Measurements from ENCODE around the gene SMIM8. TPM values are rescaled to one million over a fixed set of nuclear protein-coding genes. Genes with fewer than 3 reads are reported as not detected.

SMIM8 gene
- total and polyA plus RNA-seq, 2 donors (not counting 1 experiment from before 2014, with no cell fraction given) = 3.7 to 19.1 TPM

GRCh38 chr6:87333591-87334181, 11.3 kb downstream of the SMIM8 start:
- no peak overlapping the region for H3K4me3 ChIP-seq (ENCODE audit: control extremely low read depth in 1 of 5, extremely low read depth in 1 of 5, insufficient read depth in 1 of 5, low read depth in 2 of 5, low read length in 4 of 5)
- ChIA-PET POLR2A (no interaction called here), CTCF (no interaction called here)
- peaks cover 0 to 2% of the 10 kb centered on the region in 2 experiments for H3K36me3 ChIP-seq (replicated peaks in 1 of 2; ENCODE audit: control extremely low read depth in 1 of 2, control insufficient read depth in 1 of 2, extremely low read depth in 1 of 2, insufficient read depth in 2 of 2, low read length in 1 of 2)
- H3K4me2 ChIP-seq (replicated peaks; ENCODE audit: low read depth, low read length, poor library complexity, severe bottlenecking) = no peak overlapping the region
- DNase-seq = no peak
- Mint-ChIP-seq H3K27me3 (no peaks in the 10 kb centered on the region), H3K4me3 (no peak overlapping the region), H3K27ac (no peak overlapping the region), H3K4me1 (peaks cover 25% of the 10 kb centered on the region), H3K9me3 (ENCODE audit: insufficient read depth) (no peaks in the 10 kb centered on the region)
- ATAC-seq (ENCODE audit: low read depth) = no peak
- H3K79me2 ChIP-seq (ENCODE audit: control insufficient read depth, insufficient read depth, low read length) = peaks cover 24% of the 10 kb centered on the region
- H3K27me3 ChIP-seq (replicated peaks in 1 of 4; ENCODE audit: control extremely low read depth in 1 of 4, control insufficient read depth in 3 of 4, insufficient read depth in 4 of 4, low read length in 3 of 4) = no peaks in the 10 kb centered on the region
- no peak for TF ChIP-seq EZH2 (IDR thresholded peaks at IDR 0.05; ENCODE audit: borderline replicate concordance, insufficient read depth, low read depth, low read length, poor library complexity, severe bottlenecking)
- no peak for TF ChIP-seq CTCF (IDR thresholded peaks at IDR 0.05)
- H4K20me1 ChIP-seq (ENCODE audit: control insufficient read depth, insufficient read depth, low read length, poor library complexity, severe bottlenecking) = peaks cover 5% of the 10 kb centered on the region
- no peak overlapping the region for H3K9ac ChIP-seq (ENCODE audit: low read length)
- peaks cover 0 to 5% (median 0%) of the 10 kb centered on the region in 3 donors for H3K9me3 ChIP-seq (ENCODE audit: control extremely low read depth in 1 of 3, control insufficient read depth in 2 of 3, insufficient read depth in 1 of 3, low read length in 2 of 3)
- H3K4me1 ChIP-seq (ENCODE audit: control insufficient read depth in 2 of 2, insufficient read depth in 2 of 2, low read length in 2 of 2) = peaks cover 7 to 15% of the 10 kb centered on the region in 2 donors
- intact Hi-C loops (cut with micrococcal nuclease) = no loop called here
- 62% methylated on average over 2 of the region's 3 CpGs for WGBS (ENCODE audit: insufficient coverage)
- H3K27ac ChIP-seq (ENCODE audit: low read length in 2 of 2) = no peak overlapping the region
- no peak overlapping the region for H2AFZ ChIP-seq (ENCODE audit: insufficient read depth, low read depth, low read length, poor library complexity, severe bottlenecking)

- Histone ChIP-seq H3K27ac (ENCODE audit: low read length in 2 of 2) (no peak overlapping the region), H3K4me3 (ENCODE audit: control extremely low read depth in 1 of 5, extremely low read depth in 1 of 5, insufficient read depth in 1 of 5, low read depth in 2 of 5, low read length in 4 of 5) (no peak overlapping the region), H3K36me3 (replicated peaks in 1 of 2; ENCODE audit: control extremely low read depth in 1 of 2, control insufficient read depth in 1 of 2, extremely low read depth in 1 of 2, insufficient read depth in 2 of 2, low read length in 1 of 2) (peaks cover 0 to 2% of the 10 kb centered on the region in 2 experiments), H3K9me3 (ENCODE audit: control extremely low read depth in 1 of 3, control insufficient read depth in 2 of 3, insufficient read depth in 1 of 3, low read length in 2 of 3) (peaks cover 0 to 5% (median 0%) of the 10 kb centered on the region in 3 donors), H3K27me3 (replicated peaks in 1 of 4; ENCODE audit: control extremely low read depth in 1 of 4, control insufficient read depth in 3 of 4, insufficient read depth in 4 of 4, low read length in 3 of 4) (no peaks in the 10 kb centered on the region), H3K9ac (ENCODE audit: low read length) (no peak overlapping the region), H3K4me2 (replicated peaks; ENCODE audit: low read depth, low read length, poor library complexity, severe bottlenecking) (no peak overlapping the region), H4K20me1 (ENCODE audit: control insufficient read depth, insufficient read depth, low read length, poor library complexity, severe bottlenecking) (peaks cover 5% of the 10 kb centered on the region), H3K4me1 (ENCODE audit: control insufficient read depth in 2 of 2, insufficient read depth in 2 of 2, low read length in 2 of 2) (peaks cover 7 to 15% of the 10 kb centered on the region in 2 donors), H2AFZ (ENCODE audit: insufficient read depth, low read depth, low read length, poor library complexity, severe bottlenecking) (no peak overlapping the region), H3K79me2 (ENCODE audit: control insufficient read depth, insufficient read depth, low read length) (peaks cover 24% of the 10 kb centered on the region)
- Mint-ChIP-seq H3K27me3 (no peaks in the 10 kb centered on the region), H3K4me3 (no peak overlapping the region), H3K27ac (no peak overlapping the region), H3K9me3 (ENCODE audit: insufficient read depth) (no peaks in the 10 kb centered on the region), H3K4me1 (peaks cover 23% of the 10 kb centered on the region)
- CTCF ChIA-PET = no interaction called here
- no CpG with 5 or more reads among the region's 1 CpG for WGBS (ENCODE audit: insufficient coverage)
- POLR2A ChIA-PET = no interaction called here
- intact Hi-C loops (cut with micrococcal nuclease) = no loop called here
- DNase-seq (no peak), ATAC-seq (ENCODE audit: low read depth) (no peak)
- TF ChIP-seq CTCF (IDR thresholded peaks at IDR 0.05) (no peak), EZH2 (IDR thresholded peaks at IDR 0.05; ENCODE audit: borderline replicate concordance, insufficient read depth, low read depth, low read length, poor library complexity, severe bottlenecking) (no peak)
Measured at GRCh38 chr6:87334683-87335082, 12.3 kb downstream of the SMIM8 start.
